H9 (cell line): ENCODE measurements around the gene ETV6. TPM values are rescaled to one million over a fixed set of nuclear protein-coding genes. Genes with fewer than 3 reads are reported as not detected.

Experiments used
- DNase-seq: peaks from one replicate; pipeline ENCODE4 v3.0.0-alpha.2; 2017
- H2AFZ ChIP-seq: one replicate; pipeline ENCODE4 v1.6.1; 2013; ENCODE audit warnings: mild to moderate bottlenecking, low read length, control low read depth, moderate library complexity
- H2AK5ac ChIP-seq: 2 replicates; pipeline ENCODE4 v1.6.1; 2013; ENCODE audit warnings: low read length, control low read depth, mixed read lengths; ENCODE audit not compliant: insufficient read length
- H2BK120ac ChIP-seq: one replicate; pipeline ENCODE4 v1.6.1; 2013; ENCODE audit warnings: low read depth, mild to moderate bottlenecking, low read length, control low read depth, inconsistent platforms; ENCODE audit not compliant: poor library complexity, severe bottlenecking
- H2BK12ac ChIP-seq: 2 replicates; pipeline ENCODE4 v1.6.1; 2013; ENCODE audit warnings: low read length, control low read depth, mixed read lengths, low read depth; ENCODE audit not compliant: insufficient read length
- H2BK15ac ChIP-seq: 2 replicates; pipeline ENCODE4 v1.6.1; 2013; ENCODE audit warnings: low read depth, low read length, control low read depth
- H2BK20ac ChIP-seq: one replicate; pipeline ENCODE4 v1.6.1; 2013; ENCODE audit warnings: low read depth, mild to moderate bottlenecking, low read length, control low read depth, inconsistent platforms; ENCODE audit not compliant: poor library complexity, severe bottlenecking
- H2BK5ac ChIP-seq: 2 replicates; pipeline ENCODE4 v1.6.1; 2013; ENCODE audit warnings: low read length, control low read depth, mixed read lengths; ENCODE audit not compliant: insufficient read length
- H3K14ac ChIP-seq: 2 replicates; pipeline ENCODE4 v1.6.1; 2013; ENCODE audit warnings: low read length, control low read depth; ENCODE audit not compliant: insufficient read depth
- H3K18ac ChIP-seq: 2 replicates; pipeline ENCODE4 v1.6.1; 2013; ENCODE audit warnings: low read depth, mild to moderate bottlenecking, mixed read lengths, low read length, control low read depth; ENCODE audit not compliant: insufficient read length
- H3K23ac ChIP-seq: 2 replicates; pipeline ENCODE4 v1.6.1; 2013; ENCODE audit warnings: low read length, control low read depth, mixed read lengths, low read depth; ENCODE audit not compliant: insufficient read length
- H3K23me2 ChIP-seq: 2 replicates; pipeline ENCODE4 v1.6.1; 2013; ENCODE audit warnings: low read depth, mild to moderate bottlenecking, mixed read lengths, low read length, control low read depth; ENCODE audit not compliant: insufficient read length, poor library complexity, severe bottlenecking
- H3K27ac ChIP-seq: 2 replicates; pipeline ENCODE4 v1.5.1; 2013; ENCODE audit warnings: low read length, control low read depth, mixed read lengths, low read depth; ENCODE audit not compliant: insufficient read length
- H3K27me3 ChIP-seq: 2 replicates; pipeline ENCODE4 v1.6.1; 2013; ENCODE audit warnings: low read length, control low read depth, inconsistent platforms; ENCODE audit not compliant: insufficient read depth
- H3K4ac ChIP-seq: 2 replicates; pipeline ENCODE4 v1.6.1; 2013; ENCODE audit warnings: low read depth, mild to moderate bottlenecking, control low read depth, inconsistent platforms, low read length, moderate library complexity
- H3K4me1 ChIP-seq: 2 replicates; pipeline ENCODE4 v1.6.1; 2013; ENCODE audit warnings: low read length, control low read depth, inconsistent platforms; ENCODE audit not compliant: insufficient read depth
- H3K4me2 ChIP-seq: 2 replicates; pipeline ENCODE4 v1.6.1; 2013; ENCODE audit warnings: low read length, control low read depth, mixed read lengths; ENCODE audit not compliant: insufficient read length, insufficient read depth
- H3K56ac ChIP-seq: 2 replicates; pipeline ENCODE4 v1.6.1; 2013; ENCODE audit warnings: low read depth, mild to moderate bottlenecking, mixed read lengths, low read length, control low read depth; ENCODE audit not compliant: insufficient read length
- H3K79me1 ChIP-seq: 2 replicates; pipeline ENCODE4 v1.6.1; 2013; ENCODE audit warnings: low read depth, mild to moderate bottlenecking, moderate library complexity, low read length, control low read depth, inconsistent platforms; ENCODE audit not compliant: insufficient read depth, poor library complexity, severe bottlenecking
- H3K79me2 ChIP-seq: 2 replicates; pipeline ENCODE4 v1.6.1; 2013; ENCODE audit warnings: low read length, control low read depth, inconsistent platforms; ENCODE audit not compliant: insufficient read depth
- H3K9ac ChIP-seq: 2 replicates; pipeline ENCODE4 v1.6.1; 2013; ENCODE audit warnings: low read length, control low read depth, mixed read lengths; ENCODE audit not compliant: insufficient read length; ENCODE audit errors: extremely low read depth
- H3K9me3 ChIP-seq: one replicate; pipeline ENCODE4 v1.6.1; 2013; ENCODE audit warnings: low read depth, low read length, inconsistent platforms; ENCODE audit not compliant: control insufficient read depth
- H3T11ph ChIP-seq: one replicate; pipeline ENCODE4 v1.6.1; 2013; ENCODE audit warnings: mild to moderate bottlenecking, low read length, control low read depth, inconsistent platforms
- H4K20me1 ChIP-seq: one replicate; pipeline ENCODE4 v1.6.1; 2013; ENCODE audit not compliant: control insufficient read depth, insufficient read length, insufficient read depth
- H4K5ac ChIP-seq: 2 replicates; pipeline ENCODE4 v1.6.1; 2013; ENCODE audit warnings: low read depth, mild to moderate bottlenecking, mixed read lengths, low read length, control low read depth; ENCODE audit not compliant: insufficient read length
- H4K8ac ChIP-seq: replicated peaks from 2 replicates; pipeline ENCODE4 v1.6.1; 2013; ENCODE audit warnings: low read length, control low read depth, mixed read lengths, low read depth; ENCODE audit not compliant: insufficient read length
- H4K91ac ChIP-seq: 2 replicates; pipeline ENCODE4 v1.6.1; 2013; ENCODE audit warnings: low read depth, mild to moderate bottlenecking, moderate library complexity, mixed read lengths, low read length, control low read depth; ENCODE audit not compliant: insufficient read length
- H3K27ac Mint-ChIP-seq, 3 experiments: 2 replicates in 2 of 3; 3 replicates in 1 of 3; pipeline ENCODE4 v1.8.0; 2020 to 2021; ENCODE audit warnings: mixed read lengths in 3 of 3, mild to moderate bottlenecking in 1 of 3, moderate library complexity in 1 of 3
- H3K27me3 Mint-ChIP-seq: 2 replicates; pipeline ENCODE4 v1.8.0; 2021; ENCODE audit warnings: low read depth, mild to moderate bottlenecking, moderate library complexity, mixed read lengths
- H3K36me3 Mint-ChIP-seq, 3 experiments: 2 replicates in 2 of 3; 3 replicates in 1 of 3; pipeline ENCODE4 v1.8.0; 2020 to 2021; ENCODE audit warnings: low read depth in 3 of 3, mixed read lengths in 3 of 3; ENCODE audit not compliant: insufficient read depth in 1 of 3
- H3K4me1 Mint-ChIP-seq, 2 experiments: 2 replicates each; pipeline ENCODE4 v1.8.0; 2020; ENCODE audit warnings: mixed read lengths in 2 of 2
- H3K4me3 Mint-ChIP-seq, 2 experiments: 2 replicates in 1 of 2; 3 replicates in 1 of 2; pipeline ENCODE4 v1.8.0; 2020 to 2021; ENCODE audit warnings: mild to moderate bottlenecking in 2 of 2, mixed read lengths in 2 of 2, moderate library complexity in 1 of 2
- H3K9me3 Mint-ChIP-seq, 2 experiments: 2 replicates in 1 of 2; 3 replicates in 1 of 2; pipeline ENCODE4 v1.8.0; 2020; ENCODE audit warnings: mild to moderate bottlenecking in 2 of 2, mixed read lengths in 2 of 2, moderate library complexity in 1 of 2
- WGBS: extraction: QIAGEN DNeasy Blood & Tissue Kit; methylation state at CpG from one replicate; pipeline ENCODE4 v1.1.7; 2013; ENCODE audit warnings: missing lambda C conversion rate, low lambda C conversion rate, mixed read lengths; ENCODE audit not compliant: insufficient read length; ENCODE audit errors: extremely low coverage; 5-methylcytosine and 5-hydroxymethylcytosine counted together
- total RNA-seq: library from RNA; stranded (reverse); gene quantifications from 2 replicates; pipeline ENCODE4 v1.2.1, GENCODE V29; 2021
- TF ChIP-seq, protein P1 (sequence below): fragments of 200-600 bp; sonication (generic); conservative IDR thresholded peaks from 3 replicates; pipeline ENCODE4 v1.8.0; 2021; ENCODE audit warnings: antibody characterized with exemption, mild to moderate bottlenecking

ETV6 gene
- total RNA-seq, 1 experiment from 2014 or later, result 28.7 TPM

DNA sequence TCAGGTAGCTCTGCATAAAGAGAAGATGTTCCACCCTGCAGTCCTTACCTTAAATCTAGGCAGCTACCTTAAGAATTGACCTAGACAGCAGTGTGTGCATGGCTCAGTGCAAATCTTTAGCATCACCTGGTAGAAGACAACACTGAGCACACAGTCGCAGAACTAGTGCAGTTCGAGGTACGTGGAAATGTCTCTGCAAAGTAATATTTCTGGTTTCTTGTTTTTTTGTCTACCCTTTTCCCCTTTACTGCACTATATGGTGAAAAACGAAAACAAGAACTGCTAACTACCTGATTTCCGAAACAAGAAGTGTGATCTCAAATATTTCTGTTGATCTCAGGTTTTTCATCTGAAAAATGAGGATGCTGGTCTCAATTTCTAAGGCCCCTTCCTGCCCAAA, 82.5 kb downstream of the ETV6 start:
- Mint-ChIP-seq H3K36me3 (no peaks in the 10 kb centered on the region; a peak in 2 of 7 replicates), H3K4me3 (no peak overlapping the region), H3K4me1 (peaks cover 12 to 19% of the 10 kb centered on the region in 2 experiments), H3K9me3 (no peaks in the 10 kb centered on the region), H3K27me3 (no peaks in the 10 kb centered on the region), H3K27ac (no peak overlapping the region)
- Histone ChIP-seq H4K20me1 (no peaks in the 10 kb centered on the region), H2BK120ac (no peak overlapping the region), H2BK12ac (no peak overlapping the region), H3K9me3 (no peaks in the 10 kb centered on the region), H3K18ac (no peak overlapping the region), H4K91ac (no peak overlapping the region), H3K4me2 (no peak overlapping the region), H3K27me3 (no peaks in the 10 kb centered on the region), H3K23me2 (no peaks in the 10 kb centered on the region), H3K9ac (no peak overlapping the region), H4K8ac (no peak overlapping the region), H3K4ac (no peak overlapping the region), H2AFZ (no peak overlapping the region), H2BK5ac (no peak overlapping the region), H3K23ac (no peak overlapping the region), H3K79me1 (no peaks in the 10 kb centered on the region), H3T11ph (no peak overlapping the region), H2AK5ac (no peak overlapping the region), H3K79me2 (no peaks in the 10 kb centered on the region), H2BK15ac (no peak overlapping the region), H3K4me1 (peaks cover 3% of the 10 kb centered on the region; the same call in 1 of the 2 replicates), H4K5ac (no peak overlapping the region), H3K14ac (no peak overlapping the region), H3K56ac (no peak overlapping the region), H2BK20ac (no peak overlapping the region), H3K27ac (no peak overlapping the region)
- WGBS, result no CpG with 5 or more reads among the region's 5 CpGs
- no peak for DNase-seq
- TF ChIP-seq, protein P1, sequence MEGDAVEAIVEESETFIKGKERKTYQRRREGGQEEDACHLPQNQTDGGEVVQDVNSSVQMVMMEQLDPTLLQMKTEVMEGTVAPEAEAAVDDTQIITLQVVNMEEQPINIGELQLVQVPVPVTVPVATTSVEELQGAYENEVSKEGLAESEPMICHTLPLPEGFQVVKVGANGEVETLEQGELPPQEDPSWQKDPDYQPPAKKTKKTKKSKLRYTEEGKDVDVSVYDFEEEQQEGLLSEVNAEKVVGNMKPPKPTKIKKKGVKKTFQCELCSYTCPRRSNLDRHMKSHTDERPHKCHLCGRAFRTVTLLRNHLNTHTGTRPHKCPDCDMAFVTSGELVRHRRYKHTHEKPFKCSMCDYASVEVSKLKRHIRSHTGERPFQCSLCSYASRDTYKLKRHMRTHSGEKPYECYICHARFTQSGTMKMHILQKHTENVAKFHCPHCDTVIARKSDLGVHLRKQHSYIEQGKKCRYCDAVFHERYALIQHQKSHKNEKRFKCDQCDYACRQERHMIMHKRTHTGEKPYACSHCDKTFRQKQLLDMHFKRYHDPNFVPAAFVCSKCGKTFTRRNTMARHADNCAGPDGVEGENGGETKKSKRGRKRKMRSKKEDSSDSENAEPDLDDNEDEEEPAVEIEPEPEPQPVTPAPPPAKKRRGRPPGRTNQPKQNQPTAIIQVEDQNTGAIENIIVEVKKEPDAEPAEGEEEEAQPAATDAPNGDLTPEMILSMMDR, result no peak
